K562 (cell line): ENCODE data around the gene CCL27. TPM values are rescaled to one million over a fixed set of nuclear protein-coding genes. Genes with fewer than 3 reads are reported as not detected.

Experiments
- ATAC-seq: fragments of 200-7000 bp; cut with Tn5 transposase; 3 replicates; pipeline ENCODE4 v1.9.1; 2020; ENCODE audit warnings: moderate library complexity
- BruUV-seq: library from RNA; stranded (reverse); fragments of 400-500 nt; replicated peaks from 2 replicates; lab custom pipeline; 2021; lab: Mats Ljungman, UMichigan
- CTCF ChIA-PET: fragments of 300-600 bp; formaldehyde crosslinking; extraction: SDS; loops from one replicate; lab custom pipeline; 2021; ENCODE audit warnings: low intra/inter-chr PET ratio; lab: Yijun Ruan, JAX
- POLR2A ChIA-PET: fragments of 300-600, 350-650 bp; sonication (Branson Sonifier 250); formaldehyde crosslinking; extraction: SDS; loops from one replicate; lab custom pipeline; 2021; ENCODE audit warnings: antibody characterized with exemption, inconsistent platforms; lab: Yijun Ruan, JAX
- DNase-seq, 4 experiments: peaks; one replicate each; pipeline versions ENCODE4 v3.0.0 to v3.0.0-alpha.2; 2011 to 2018; ENCODE audit warnings: low spot score in 3 of 4, mixed read lengths in 3 of 4; ENCODE audit errors: extremely low read depth in 1 of 4
- FAIRE-seq: peaks from 2 replicates; lab custom pipeline; 2011; peaks lifted over from hg19 to GRCh38; lab: Jason Lieb, UNC
- H2AFZ ChIP-seq: 2 replicates; pipeline ENCODE4 v1.6.0; 2011; ENCODE audit warnings: low read depth, low read length, control low read depth, inconsistent platforms
- H3K27ac ChIP-seq: fragments of 200-600 bp; 3 replicates; pipeline ENCODE4 v1.8.0; 2011; ENCODE audit warnings: low read depth, mild to moderate bottlenecking, control low read depth, inconsistent platforms, low read length, moderate library complexity, mixed read lengths; ENCODE audit errors: extremely low read depth
- H3K27me3 ChIP-seq, 2 experiments: fragments of 300-600 bp in 1 of 2; 2 replicates in 1 of 2; 3 replicates in 1 of 2; pipeline versions ENCODE4 v1.6.0 to v1.8.0; 2011; ENCODE audit warnings: inconsistent platforms in 2 of 2, low read length in 2 of 2, mild to moderate bottlenecking in 1 of 2, mixed read lengths in 1 of 2, moderate library complexity in 1 of 2; ENCODE audit not compliant: control insufficient read depth in 2 of 2, insufficient read depth in 2 of 2
- H3K36me3 ChIP-seq: fragments of 300-600 bp; 3 replicates; pipeline ENCODE4 v1.8.0; 2011; ENCODE audit warnings: mild to moderate bottlenecking, low read length, inconsistent platforms; ENCODE audit not compliant: control insufficient read depth, insufficient read depth
- H3K4me1 ChIP-seq, 2 experiments: fragments of 200-600 bp in 1 of 2; replicated peaks in 1 of 2; 2 replicates in 1 of 2; 3 replicates in 1 of 2; pipeline versions ENCODE4 v1.5.1 to v1.8.0; 2011; ENCODE audit warnings: inconsistent platforms in 2 of 2, low read length in 2 of 2, mild to moderate bottlenecking in 1 of 2, mixed read lengths in 1 of 2, moderate library complexity in 1 of 2; ENCODE audit not compliant: control insufficient read depth in 2 of 2, insufficient read depth in 2 of 2
- H3K4me2 ChIP-seq: 2 replicates; pipeline ENCODE4 v1.6.1; 2011; ENCODE audit warnings: low read length, control low read depth, inconsistent platforms, mixed read lengths; ENCODE audit not compliant: insufficient read depth
- H3K4me3 ChIP-seq: fragments of 200-600 bp; sonication (generic), shearing (Covaris generic); 2 replicates; pipeline ENCODE4 v1.5.1; 2016; ENCODE audit warnings: control low read depth, inconsistent platforms
- H3K79me2 ChIP-seq: fragments of 200-600 bp; 3 replicates; pipeline ENCODE4 v1.8.0; 2011; ENCODE audit warnings: low read length, inconsistent platforms; ENCODE audit not compliant: control insufficient read depth, insufficient read depth
- H3K9ac ChIP-seq, 2 experiments: 2 replicates each; pipeline versions ENCODE4 v1.6.0 to v1.6.1; 2011; ENCODE audit warnings: low read depth in 2 of 2, low read length in 2 of 2, control low read depth in 1 of 2, inconsistent platforms in 1 of 2, mild to moderate bottlenecking in 1 of 2, mixed read lengths in 1 of 2; ENCODE audit not compliant: insufficient read depth in 1 of 2
- H3K9me1 ChIP-seq: one replicate; pipeline ENCODE4 v1.6.0; 2011; ENCODE audit warnings: inconsistent platforms, mild to moderate bottlenecking, low read length, moderate library complexity; ENCODE audit not compliant: control insufficient read depth, insufficient read depth
- H3K9me3 ChIP-seq: replicated peaks from 2 replicates; pipeline ENCODE4 v1.5.1; 2011; ENCODE audit warnings: low read depth, low read length, inconsistent platforms; ENCODE audit not compliant: control insufficient read depth, insufficient read depth
- H4K20me1 ChIP-seq: replicated peaks from 2 replicates; pipeline ENCODE4 v1.6.1; 2011; ENCODE audit warnings: low read length, inconsistent platforms, mixed read lengths; ENCODE audit not compliant: control insufficient read depth, insufficient read depth
- BDP1 ChIP-seq: IDR thresholded peaks from 3 replicates; pipeline ENCODE4 v1.6.1; 2011; ENCODE audit not compliant: insufficient read length, insufficient read depth
- BHLHE40 ChIP-seq: IDR thresholded peaks from 2 replicates; pipeline ENCODE4 v1.6.1; 2011; ENCODE audit warnings: low read length, improper control_type of control experiment
- EGR1 ChIP-seq: fragments of 450-650 bp; conservative IDR thresholded peaks from 2 replicates; pipeline ENCODE4 v1.6.1; 2017; ENCODE audit warnings: mild to moderate bottlenecking
- ERF ChIP-seq: fragments of 450-650 bp; formaldehyde crosslinking; IDR thresholded peaks from 2 replicates; pipeline ENCODE4 v1.4.0; 2020; ENCODE audit warnings: mild to moderate bottlenecking, mixed read lengths
- ETV5 ChIP-seq: sonication (generic); formaldehyde crosslinking; IDR thresholded peaks from 2 replicates; pipeline ENCODE4 v1.4.0; 2020; ENCODE audit warnings: low read depth, mild to moderate bottlenecking, missing genetic modification reagents
- FOXP1 ChIP-seq: sonication (generic); formaldehyde crosslinking; IDR thresholded peaks from 2 replicates; pipeline ENCODE4 v1.8.0; 2022; ENCODE audit warnings: mild to moderate bottlenecking, missing genetic modification reagents
- GATAD2B ChIP-seq: fragments of 450-650 bp; IDR thresholded peaks from 2 replicates; pipeline ENCODE4 v1.6.1; 2017; ENCODE audit warnings: mild to moderate bottlenecking, borderline replicate concordance
- HSF4 ChIP-seq: fragments of 250-450 bp; sonication (Bioruptor Pico); IDR thresholded peaks from 2 replicates; pipeline ENCODE4 v2.1.2; 2022; ENCODE audit warnings: mild to moderate bottlenecking, moderate library complexity, borderline replicate concordance
- MYBL2 ChIP-seq, 2 experiments: fragments of 450-650 bp in 1 of 2; sonication (generic) in 1 of 2; formaldehyde crosslinking in 1 of 2; IDR thresholded peaks; 2 replicates each; pipeline versions ENCODE4 v1.6.1 to v1.8.1; 2017 to 2022; ENCODE audit warnings: borderline replicate concordance in 1 of 2, inconsistent platforms in 1 of 2, low read depth in 1 of 2, mild to moderate bottlenecking in 1 of 2, missing genetic modification reagents in 1 of 2, moderate library complexity in 1 of 2
- NRF1 ChIP-seq, 2 experiments: fragments of 450-650 bp; IDR thresholded peaks in 1 of 2; conservative IDR thresholded peaks in 1 of 2; 2 replicates each; pipeline ENCODE4 v1.6.1; 2014; ENCODE audit warnings: mild to moderate bottlenecking in 2 of 2
- TCF3 ChIP-seq: sonication (generic); formaldehyde crosslinking; IDR thresholded peaks from 2 replicates; pipeline ENCODE4 v1.4.0; 2020; ENCODE audit warnings: mild to moderate bottlenecking, missing genetic modification reagents
- TOE1 ChIP-seq, 2 experiments: fragments of 450-650 bp in 1 of 2; sonication (generic) in 1 of 2; formaldehyde crosslinking in 1 of 2; IDR thresholded peaks; 2 replicates each; pipeline versions ENCODE4 v1.7.1 to v1.8.0; 2016 to 2022; ENCODE audit warnings: borderline replicate concordance in 2 of 2, mild to moderate bottlenecking in 2 of 2, antibody characterized with exemption in 1 of 2, inconsistent platforms in 1 of 2, low read depth in 1 of 2, missing genetic modification reagents in 1 of 2, moderate library complexity in 1 of 2
- ZNF407 ChIP-seq: fragments of 450-650 bp; IDR thresholded peaks from 2 replicates; pipeline ENCODE4 v1.6.1; 2016; ENCODE audit warnings: low read depth
- WGBS: fragments of 100-300 bp; shearing (Covaris generic); methylation state at CpG from one replicate; pipeline ENCODE4 v1.1.6; 2016; ENCODE audit warnings: low coverage, mixed read lengths; ENCODE audit not compliant: insufficient coverage; ENCODE audit errors: missing lambda C conversion rate; 5-methylcytosine and 5-hydroxymethylcytosine counted together
- in situ Hi-C: fragments of 300-500 bp; cut with MboI; formaldehyde crosslinking; loops from 4 replicates; pipeline ENCODE4 v1.15.0; 2018; ENCODE audit warnings: inconsistent platforms, mixed read lengths
- intact Hi-C: fragments of 100-400 bp; cut with micrococcal nuclease; formaldehyde crosslinking; loops from 2 replicates; pipeline ENCODE4 v1.14.2; 2022
- polyA plus RNA-seq, 8 experiments: library from polyadenylated mRNA; depleted of rRNA in 4 of 8; stranded (reverse) in 5 of 8; unstranded in 3 of 8; fragments of >200 nt; fragmentation: Nextera tagmentation in 2 of 8; fragmentation: Illumina TruSeq in 1 of 8; extraction: Ambion mirVana in 2 of 8; extraction: Trizol in 1 of 8; gene quantifications; 2 replicates each; pipeline versions ENCODE4 v1.2.1 to v1.2.3, GENCODE V29; 2011 to 2014; ENCODE audit warnings: inconsistent platforms in 1 of 8, missing spikeins in 1 of 8
- total RNA-seq, 7 experiments: library from RNA; depleted of rRNA in 6 of 7; stranded (reverse); fragments of >200 nt in 6 of 7; fragmentation: Illumina TruSeq in 2 of 7; extraction: Trizol in 2 of 7; gene quantifications; 2 replicates each; pipeline versions ENCODE4 v1.2.1 to v1.2.3, GENCODE V29; 2011 to 2021; ENCODE audit warnings: low replicate concordance in 1 of 7

CCL27 gene
- total and polyA plus RNA-seq, 9 of the 15 experiments (the other 6 are each of a cell fraction or from before 2014, with no cell fraction given) = 0.10 to 0.53 (median 0.27) TPM; not detected in 5

GRCh38 chr9:34689512-34689911 is 27.1 kb upstream of the CCL27 start (continued):
- no peak for TF ChIP-seq MYBL2 (IDR thresholded peaks at IDR 0.05; ENCODE audit: low read depth)
- TF ChIP-seq MYBL2 (CRISPR knock-in tag; IDR thresholded peaks at IDR 0.05; ENCODE audit: borderline replicate concordance) = no peak
- no peak for TF ChIP-seq TOE1 (IDR thresholded peaks at IDR 0.05; ENCODE audit: borderline replicate concordance)
- no peak for TF ChIP-seq TOE1 (CRISPR knock-in tag; IDR thresholded peaks at IDR 0.05; ENCODE audit: borderline replicate concordance, low read depth)

- in situ Hi-C loops = no loop called here
- H3K4me2 ChIP-seq = no peak overlapping the region
- no peak for TF ChIP-seq NRF1 (conservative IDR thresholded peaks at IDR 0.05 in 1 of 2, IDR thresholded peaks at IDR 0.05 in 1 of 2)
- no peak for TF ChIP-seq EGR1
- TF ChIP-seq FOXP1 (CRISPR knock-in tag) = no peak
- TF ChIP-seq ETV5 (CRISPR knock-in tag) = no peak
- no peak for TF ChIP-seq ZNF407
- TF ChIP-seq BHLHE40 = no peak
- TF ChIP-seq GATAD2B = no peak
- TF ChIP-seq HSF4 (CRISPR knock-in tag) = no peak
- TF ChIP-seq TCF3 (CRISPR knock-in tag) = no peak
- no peak for TF ChIP-seq BDP1
- TF ChIP-seq ERF (CRISPR knock-in tag) = no peak
Observed at GRCh38 chr9:34689116-34689470, 26.6 kb upstream of the CCL27 start.

More at GRCh38 chr9:34689116-34689470, 26.6 kb upstream of the CCL27 start:
- ATAC-seq (no peak), FAIRE-seq (no peak), DNase-seq (no peak)
- ChIA-PET POLR2A (no interaction called here), CTCF (no interaction called here)
- intact Hi-C loops = no loop called here
- Histone ChIP-seq H2AFZ (no peak overlapping the region), H3K9me3 (no peaks in the 10 kb centered on the region), H3K27me3 (no peaks in the 10 kb centered on the region), H3K27ac (no peak overlapping the region), H3K36me3 (no peaks in the 10 kb centered on the region), H3K9me1 (no peaks in the 10 kb centered on the region), H3K9ac (no peak overlapping the region), H4K20me1 (peaks cover 3% of the 10 kb centered on the region; the same call in 1 of the 2 replicates), H3K4me1 (no peaks in the 10 kb centered on the region), H3K79me2 (no peaks in the 10 kb centered on the region), H3K4me3 (no peak overlapping the region)
- 22% methylated on average over 1 of the region's 4 CpGs for WGBS
- no TSS peak for BruUV-seq
